Loucy (cell line): ENCODE results near the gene IL13RA1.

ENCODE experiments used
- H2AFZ ChIP-seq: fragments of 200-600 bp; sonication (generic); 2 replicates; pipeline ENCODE4 v1.6.0; 2016; ENCODE audit warnings: antibody characterized with exemption, mild to moderate bottlenecking, low read length, moderate library complexity
- H3F3A ChIP-seq: fragments of 200-600 bp; 2 replicates; pipeline ENCODE4 v1.6.0; 2016; ENCODE audit warnings: antibody characterized with exemption, low read depth, mild to moderate bottlenecking
- H3K27me3 ChIP-seq: fragments of 200-600 bp; sonication (generic); 2 replicates; pipeline ENCODE4 v1.6.1; 2014; ENCODE audit warnings: low read length, mild to moderate bottlenecking; ENCODE audit not compliant: insufficient read depth, poor library complexity, severe bottlenecking
- H3K36me3 ChIP-seq: fragments of 200-600 bp; sonication (generic); 2 replicates; pipeline ENCODE4 v1.6.1; 2016; ENCODE audit warnings: low read length; ENCODE audit not compliant: insufficient read depth
- H3K4me1 ChIP-seq: fragments of 200-600 bp; sonication (generic); 2 replicates; pipeline ENCODE4 v1.5.1; 2014; ENCODE audit warnings: low read length, mild to moderate bottlenecking; ENCODE audit not compliant: insufficient read depth, poor library complexity, severe bottlenecking
- H3K4me2 ChIP-seq: fragments of 200-600 bp; sonication (generic); 2 replicates; pipeline ENCODE4 v1.6.0; 2014; ENCODE audit warnings: antibody characterized with exemption, low read length, low read depth, mild to moderate bottlenecking; ENCODE audit not compliant: poor library complexity, severe bottlenecking
- H3K4me3 ChIP-seq: fragments of 200-600 bp; sonication (generic); 2 replicates; pipeline ENCODE4 v1.5.1; 2014; ENCODE audit warnings: low read length, mild to moderate bottlenecking, mixed read lengths; ENCODE audit not compliant: poor library complexity, severe bottlenecking
- H3K79me2 ChIP-seq: fragments of 200-600 bp; sonication (generic); 2 replicates; pipeline ENCODE4 v1.6.1; 2014; ENCODE audit warnings: low read length; ENCODE audit not compliant: insufficient read depth
- H3K9ac ChIP-seq: fragments of 200-600 bp; sonication (generic); 2 replicates; pipeline ENCODE4 v1.6.0; 2014; ENCODE audit warnings: mild to moderate bottlenecking, low read depth, low read length, moderate library complexity; ENCODE audit not compliant: poor library complexity, severe bottlenecking
- H3K9me2 ChIP-seq: fragments of 200-600 bp; sonication (generic); replicated peaks from 2 replicates; pipeline ENCODE4 v1.6.1; 2016; ENCODE audit warnings: low read depth, low read length, mixed read lengths
- H3K9me3 ChIP-seq: fragments of 200-600 bp; sonication (generic); 2 replicates; pipeline ENCODE4 v1.6.1; 2014; ENCODE audit warnings: mild to moderate bottlenecking, antibody characterized with exemption, low read length, low read depth; ENCODE audit not compliant: insufficient read depth
- H4K20me1 ChIP-seq: fragments of 200-600 bp; sonication (generic); 2 replicates; pipeline ENCODE4 v1.6.0; 2014; ENCODE audit warnings: antibody characterized with exemption, low read length, mild to moderate bottlenecking; ENCODE audit not compliant: insufficient read depth, poor library complexity, severe bottlenecking
- EZH2phosphoT487 ChIP-seq: fragments of 200-600 bp; IDR thresholded peaks from 2 replicates; pipeline ENCODE4 v1.6.1; 2018; ENCODE audit warnings: antibody characterized with exemption, mild to moderate bottlenecking, moderate library complexity, borderline replicate concordance
- TF ChIP-seq, protein P1 (sequence below): fragments of 200-600 bp; sonication (generic); conservative IDR thresholded peaks from 2 replicates; pipeline ENCODE4 v1.5.1; 2014; ENCODE audit warnings: mild to moderate bottlenecking, antibody characterized with exemption, low read length

The IL13RA1 gene

DNA sequence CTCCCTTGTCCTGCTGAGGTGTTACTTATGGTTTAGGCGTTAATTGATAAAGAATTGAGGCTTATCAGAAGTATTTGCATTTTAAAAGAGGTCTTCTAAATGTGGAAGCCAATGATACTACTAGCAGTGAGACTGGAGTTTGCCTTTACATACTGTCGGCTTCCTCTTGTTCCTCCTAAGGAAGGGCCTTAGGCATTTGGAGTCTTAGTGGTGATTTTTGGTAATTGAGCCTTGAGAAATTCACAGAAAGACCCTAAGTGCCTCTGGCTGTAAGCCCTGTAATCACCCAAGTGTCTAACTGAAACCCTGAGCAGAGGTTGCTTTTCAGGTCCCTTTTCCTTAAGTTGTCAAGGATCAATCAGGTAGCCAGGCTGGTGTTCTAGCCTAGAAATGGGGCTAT lies 14.8 kb downstream of the IL13RA1 start:
- no peak overlapping the region for H3K9ac ChIP-seq
- H3K79me2 ChIP-seq, result no peaks in the 10 kb centered on the region
- TF ChIP-seq, protein P1, sequence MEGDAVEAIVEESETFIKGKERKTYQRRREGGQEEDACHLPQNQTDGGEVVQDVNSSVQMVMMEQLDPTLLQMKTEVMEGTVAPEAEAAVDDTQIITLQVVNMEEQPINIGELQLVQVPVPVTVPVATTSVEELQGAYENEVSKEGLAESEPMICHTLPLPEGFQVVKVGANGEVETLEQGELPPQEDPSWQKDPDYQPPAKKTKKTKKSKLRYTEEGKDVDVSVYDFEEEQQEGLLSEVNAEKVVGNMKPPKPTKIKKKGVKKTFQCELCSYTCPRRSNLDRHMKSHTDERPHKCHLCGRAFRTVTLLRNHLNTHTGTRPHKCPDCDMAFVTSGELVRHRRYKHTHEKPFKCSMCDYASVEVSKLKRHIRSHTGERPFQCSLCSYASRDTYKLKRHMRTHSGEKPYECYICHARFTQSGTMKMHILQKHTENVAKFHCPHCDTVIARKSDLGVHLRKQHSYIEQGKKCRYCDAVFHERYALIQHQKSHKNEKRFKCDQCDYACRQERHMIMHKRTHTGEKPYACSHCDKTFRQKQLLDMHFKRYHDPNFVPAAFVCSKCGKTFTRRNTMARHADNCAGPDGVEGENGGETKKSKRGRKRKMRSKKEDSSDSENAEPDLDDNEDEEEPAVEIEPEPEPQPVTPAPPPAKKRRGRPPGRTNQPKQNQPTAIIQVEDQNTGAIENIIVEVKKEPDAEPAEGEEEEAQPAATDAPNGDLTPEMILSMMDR, result no peak
- no peak for TF ChIP-seq EZH2phosphoT487
- H3K4me3 ChIP-seq, result no peak overlapping the region
- H3F3A ChIP-seq, result no peaks in the 10 kb centered on the region
- H3K9me2 ChIP-seq, result no peaks in the 10 kb centered on the region
- H3K36me3 ChIP-seq, result no peaks in the 10 kb centered on the region
- H2AFZ ChIP-seq, result no peak overlapping the region
- no peak overlapping the region for H3K4me2 ChIP-seq
- H3K27me3 ChIP-seq, result no peaks in the 10 kb centered on the region
- no peaks in the 10 kb centered on the region for H4K20me1 ChIP-seq
- no peaks in the 10 kb centered on the region for H3K4me1 ChIP-seq
- no peaks in the 10 kb centered on the region for H3K9me3 ChIP-seq

GRCh38 chrX:118745570-118745969 lies 18.2 kb downstream of the IL13RA1 start:
- Histone ChIP-seq H3K4me3 (no peak overlapping the region), H3K4me1 (no peaks in the 10 kb centered on the region), H3K79me2 (no peaks in the 10 kb centered on the region), H3K4me2 (no peak overlapping the region), H3K9me2 (no peaks in the 10 kb centered on the region), H3K36me3 (no peaks in the 10 kb centered on the region), H3F3A (no peaks in the 10 kb centered on the region), H4K20me1 (no peaks in the 10 kb centered on the region), H3K9ac (no peak overlapping the region), H3K9me3 (no peaks in the 10 kb centered on the region), H3K27me3 (no peaks in the 10 kb centered on the region), H2AFZ (no peak overlapping the region)
- TF ChIP-seq EZH2phosphoT487, result no peak
- TF ChIP-seq, protein P1, result no peak

GRCh38 chrX:118751950-118752783 lies 24.8 kb downstream of the IL13RA1 start:
- Histone ChIP-seq H3K9ac (no peak overlapping the region), H2AFZ (no peak overlapping the region), H3K4me1 (no peaks in the 10 kb centered on the region), H3K4me3 (no peak overlapping the region), H3K27me3 (no peaks in the 10 kb centered on the region), H3K36me3 (no peaks in the 10 kb centered on the region), H3K4me2 (no peak overlapping the region), H4K20me1 (no peaks in the 10 kb centered on the region), H3K9me3 (no peaks in the 10 kb centered on the region), H3F3A (no peaks in the 10 kb centered on the region), H3K9me2 (no peaks in the 10 kb centered on the region), H3K79me2 (no peaks in the 10 kb centered on the region)
- TF ChIP-seq, protein P1, result no peak
- no peak for TF ChIP-seq EZH2phosphoT487
